T-helper 1 cell (primary cell): ENCODE measurements around the gene CHTF18.
A peak's percentile ranks its signal among the peaks of the same experiment; 100 is the strongest.

Experiments
- DNase-seq, 5 donors: peaks; one replicate each; pipeline ENCODE4 v3.0.0-alpha.2; 2012 to 2020

The CHTF18 gene

GRCh38 chr16:794091-794822, 5.8 kb downstream of the CHTF18 start:
- DNase-seq = no peak

- peak in 1 of 5 donors; percentile 13 for DNase-seq
These were observed 6.5 kb downstream of the CHTF18 start for GRCh38 chr16:794853-795466.

- peak in 1 of 5 donors; percentile 8 for DNase-seq
These were observed 7.3 kb downstream of the CHTF18 start for GRCh38 chr16:795580-796229.

GRCh38 chr16:796296-797119, 8.1 kb downstream of the CHTF18 start:
- DNase-seq = peak in 1 of 5 donors; percentile 9

GRCh38 chr16:797120-797420, 8.7 kb downstream of the CHTF18 start:
- DNase-seq = peak in 1 of 5 donors; percentile 13

- no peak for DNase-seq
These were observed 9.3 kb downstream of the CHTF18 start for GRCh38 chr16:797686-798085.

GRCh38 chr16:798666-799065, 10.2 kb downstream of the CHTF18 start:
- DNase-seq = peak in 1 of 5 donors; percentile 8

- peak in 1 of 5 donors; percentile 8 for DNase-seq
These were observed 10.9 kb downstream of the CHTF18 start for GRCh38 chr16:799111-799947.

GRCh38 chr16:799948-800833, 11.8 kb downstream of the CHTF18 start, which contains the start of gene GNG13:
GNG13 (minus strand) TSS chr16:800734; CDS start chr16:799077, 1,657 bp downstream.
- peak in 1 of 5 donors; percentile 12 for DNase-seq

- peak in 1 of 5 donors; percentile 13 for DNase-seq
These were observed 12.6 kb downstream of the CHTF18 start for GRCh38 chr16:800834-801511.

GRCh38 chr16:801584-802363, 13.4 kb downstream of the CHTF18 start:
- peak in 1 of 5 donors; percentile 7 for DNase-seq

GRCh38 chr16:802461-802860, 14.0 kb downstream of the CHTF18 start:
- no peak for DNase-seq

- no peak for DNase-seq
These were observed 14.7 kb downstream of the CHTF18 start for GRCh38 chr16:802914-803753.

- no peak for DNase-seq
These were observed 15.3 kb downstream of the CHTF18 start for GRCh38 chr16:803754-804080.

GRCh38 chr16:804193-805048, 16.0 kb downstream of the CHTF18 start:
- no peak for DNase-seq

GRCh38 chr16:805474-805873, 17.1 kb downstream of the CHTF18 start:
- DNase-seq = no peak

GRCh38 chr16:807347-808084, 19.1 kb downstream of the CHTF18 start:
- DNase-seq = peak; percentile 67 to 91 (median 72)
